Measurements from ENCODE around the gene MAP3K21.

The MAP3K21 gene

GRCh38 chr1:233327651-233328141, at the start of gene MAP3K21:
MAP3K21 (plus strand) TSS chr1:233327724; CDS start chr1:233328029, 305 bp downstream.
- in situ Hi-C loops (cut with MboI; ENCODE audit: low sequenced_read_pairs) = no loop called here

GRCh38 chr1:233278631-233279030, 48.9 kb upstream of the MAP3K21 start:
- in situ Hi-C loops (cut with MboI; ENCODE audit: low sequenced_read_pairs) = no loop called here

GRCh38 chr1:233279971-233280370, 47.6 kb upstream of the MAP3K21 start:
- in situ Hi-C loops (cut with MboI; ENCODE audit: low sequenced_read_pairs) = no loop called here

GRCh38 chr1:233281711-233282581, 45.6 kb upstream of the MAP3K21 start:
- in situ Hi-C loops (cut with MboI; ENCODE audit: low sequenced_read_pairs) = no loop called here

- in situ Hi-C loops (cut with MboI; ENCODE audit: low sequenced_read_pairs) = no loop called here
Measured at GRCh38 chr1:233282582-233282886, 45.0 kb upstream of the MAP3K21 start.

GRCh38 chr1:233289676-233290075, 37.8 kb upstream of the MAP3K21 start:
- in situ Hi-C loops (cut with MboI; ENCODE audit: low sequenced_read_pairs) = no loop called here

GRCh38 chr1:233290396-233291034, 37.0 kb upstream of the MAP3K21 start:
- in situ Hi-C loops (cut with MboI; ENCODE audit: low sequenced_read_pairs) = no loop called here

- in situ Hi-C loops (cut with MboI; ENCODE audit: low sequenced_read_pairs) = no loop called here
Measured at GRCh38 chr1:233293556-233294446, 33.7 kb upstream of the MAP3K21 start.

GRCh38 chr1:233294913-233295236, 32.6 kb upstream of the MAP3K21 start:
- in situ Hi-C loops (cut with MboI; ENCODE audit: low sequenced_read_pairs) = no loop called here

GRCh38 chr1:233295237-233295974, 32.1 kb upstream of the MAP3K21 start, which contains the start of gene PCNX2:
PCNX2 (minus strand) TSS chr1:233295725; CDS start chr1:233295478, 247 bp downstream.
- in situ Hi-C loops (cut with MboI; ENCODE audit: low sequenced_read_pairs) = no loop called here

- in situ Hi-C loops (cut with MboI; ENCODE audit: low sequenced_read_pairs) = no loop called here
Measured at GRCh38 chr1:233295975-233296322, 31.6 kb upstream of the MAP3K21 start.

GRCh38 chr1:233299450-233299849, 28.1 kb upstream of the MAP3K21 start:
- in situ Hi-C loops (cut with MboI; ENCODE audit: low sequenced_read_pairs) = no loop called here

- in situ Hi-C loops (cut with MboI; ENCODE audit: low sequenced_read_pairs) = no loop called here
Measured at GRCh38 chr1:233300326-233300725, 27.2 kb upstream of the MAP3K21 start.

GRCh38 chr1:233304489-233305102, 22.9 kb upstream of the MAP3K21 start:
- in situ Hi-C loops (cut with MboI; ENCODE audit: low sequenced_read_pairs) = no loop called here

- in situ Hi-C loops (cut with MboI; ENCODE audit: low sequenced_read_pairs) = no loop called here
Measured at GRCh38 chr1:233313434-233314155, 13.9 kb upstream of the MAP3K21 start.

- in situ Hi-C loops (cut with MboI; ENCODE audit: low sequenced_read_pairs) = no loop called here
Measured at GRCh38 chr1:233315718-233316301, 11.7 kb upstream of the MAP3K21 start.

- in situ Hi-C loops (cut with MboI; ENCODE audit: low sequenced_read_pairs) = no loop called here
Measured at GRCh38 chr1:233316473-233316872, 11.1 kb upstream of the MAP3K21 start.

GRCh38 chr1:233319272-233319671, 8.3 kb upstream of the MAP3K21 start:
- in situ Hi-C loops (cut with MboI; ENCODE audit: low sequenced_read_pairs) = no loop called here

GRCh38 chr1:233320023-233320422, 7.5 kb upstream of the MAP3K21 start:
- in situ Hi-C loops (cut with MboI; ENCODE audit: low sequenced_read_pairs) = no loop called here
